NCI-H1048 (cell line): Measurements from ENCODE around the gene MCM3AP.

Experiments used
- DNase-seq: peaks from one replicate; lab custom pipeline; 2025; lab: John Stamatoyannopoulos, UW

Gene MCM3AP

DNA sequence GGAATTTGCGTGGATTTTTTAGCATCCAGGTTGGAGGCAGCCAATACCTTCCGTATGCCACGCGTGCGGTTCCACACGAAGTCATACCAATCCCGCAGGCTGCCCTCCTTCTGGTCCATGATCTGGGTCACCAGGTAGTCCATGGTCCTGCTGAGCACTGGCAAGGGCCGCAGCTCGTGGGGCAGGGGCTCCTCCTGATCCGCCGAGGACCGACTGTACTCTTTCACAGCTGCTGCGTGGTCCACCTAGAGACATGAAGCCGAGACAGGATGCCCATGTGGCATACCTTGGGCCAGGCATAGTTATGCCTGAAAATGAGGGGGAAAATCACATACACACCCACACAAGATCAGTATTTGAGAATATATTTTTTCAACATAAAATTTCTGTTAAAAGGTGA is 12.1 kb downstream of the MCM3AP start:
- DNase-seq, result no peak

- no peak for DNase-seq
These were observed 15.9 kb downstream of the MCM3AP start for GRCh38 chr21:46269466-46269865.

DNA sequence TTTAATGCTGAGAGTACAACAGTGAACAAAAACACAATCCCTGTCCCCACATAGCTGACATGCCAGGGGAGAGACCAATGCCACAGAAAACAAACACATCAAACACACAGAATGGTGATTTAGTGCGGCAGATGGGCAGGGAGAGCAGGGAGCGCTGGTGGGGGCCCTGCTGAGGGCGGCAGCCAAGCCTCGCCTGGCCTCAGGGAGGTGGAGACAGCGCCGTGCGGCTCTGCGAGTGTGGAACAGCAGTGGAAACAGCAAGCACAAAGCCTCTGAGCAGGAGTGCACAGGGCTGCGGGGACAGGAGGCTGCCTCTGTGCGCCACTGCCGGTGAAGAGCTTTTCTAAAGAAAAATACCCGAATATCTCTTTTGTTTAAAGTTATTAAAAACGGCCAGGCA is 17.0 kb downstream of the MCM3AP start:
- DNase-seq, result no peak

DNA sequence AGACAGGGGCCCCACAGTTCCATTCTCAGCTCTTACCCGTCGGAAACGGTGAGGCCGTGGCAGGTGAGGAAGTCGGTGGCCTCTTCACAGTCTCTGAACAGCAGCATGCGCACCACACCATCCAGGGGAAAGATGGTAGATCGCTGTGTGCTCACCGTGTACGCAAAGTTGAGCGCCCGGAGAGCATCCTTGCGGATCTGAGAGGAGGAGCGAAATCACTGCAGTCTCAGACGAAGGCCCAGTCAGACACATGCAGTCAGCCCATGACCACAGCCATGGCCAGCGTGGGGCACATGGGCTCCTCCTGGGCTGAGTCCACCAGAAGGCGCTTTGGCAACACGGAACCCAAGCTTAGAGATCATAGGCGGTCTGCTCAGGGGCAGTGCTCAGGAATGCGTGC is 18.5 kb downstream of the MCM3AP start:
- no peak for DNase-seq

GRCh38 chr21:46265736-46266525 is 19.5 kb downstream of the MCM3AP start:
- DNase-seq, result no peak

DNA sequence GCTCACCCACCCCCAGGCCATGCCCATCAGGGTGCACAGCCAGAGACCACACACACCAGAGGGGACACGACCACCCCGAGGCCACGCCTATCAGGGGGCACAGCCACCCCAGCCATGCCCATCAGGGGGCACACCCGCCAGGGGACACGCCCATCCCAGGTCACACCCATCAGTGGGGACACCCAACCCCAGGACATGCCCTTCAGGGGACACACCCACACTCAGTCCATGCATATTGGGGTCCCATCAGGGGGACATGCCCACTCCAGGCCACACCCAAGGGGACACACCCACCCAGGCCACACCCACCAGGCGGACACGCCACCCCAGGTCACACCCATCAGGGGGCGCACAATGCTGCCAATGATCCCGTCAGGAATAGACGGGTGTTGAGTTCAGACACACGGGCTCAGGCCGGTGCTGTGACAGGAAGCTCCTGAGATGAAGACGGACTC is 20.7 kb downstream of the MCM3AP start:
- DNase-seq, result no peak

DNA sequence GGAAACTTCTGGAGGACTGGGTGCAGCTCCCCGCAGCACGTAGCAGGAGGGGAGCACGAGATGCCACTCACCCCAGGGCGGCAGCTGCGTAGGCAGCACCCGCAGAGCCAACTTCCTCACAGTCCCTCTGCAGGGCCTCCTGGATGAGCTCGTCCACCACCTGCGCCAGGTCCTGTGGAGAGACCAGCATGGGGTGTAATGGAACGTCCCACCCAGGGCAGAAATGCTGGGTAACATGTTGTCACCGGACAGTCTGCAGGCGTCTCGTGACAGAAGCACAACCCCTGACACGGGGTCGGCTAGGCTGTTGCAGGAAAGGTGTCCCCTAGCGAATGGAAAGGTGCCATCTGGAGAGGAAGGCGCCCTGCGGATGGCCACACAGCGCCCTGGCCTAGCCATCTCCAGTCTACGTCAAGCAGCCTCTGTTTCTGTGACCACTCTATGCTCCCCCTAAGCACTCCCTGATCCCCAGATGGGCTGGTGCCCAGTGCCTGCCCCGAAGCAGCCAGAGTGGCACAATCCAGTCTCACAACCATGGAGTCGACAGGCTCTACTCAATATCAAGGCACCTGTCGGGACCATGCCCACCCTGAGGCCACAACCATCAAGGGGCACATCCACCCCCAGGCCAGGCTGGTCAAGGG is 21.2 kb downstream of the MCM3AP start:
- no peak for DNase-seq

DNA sequence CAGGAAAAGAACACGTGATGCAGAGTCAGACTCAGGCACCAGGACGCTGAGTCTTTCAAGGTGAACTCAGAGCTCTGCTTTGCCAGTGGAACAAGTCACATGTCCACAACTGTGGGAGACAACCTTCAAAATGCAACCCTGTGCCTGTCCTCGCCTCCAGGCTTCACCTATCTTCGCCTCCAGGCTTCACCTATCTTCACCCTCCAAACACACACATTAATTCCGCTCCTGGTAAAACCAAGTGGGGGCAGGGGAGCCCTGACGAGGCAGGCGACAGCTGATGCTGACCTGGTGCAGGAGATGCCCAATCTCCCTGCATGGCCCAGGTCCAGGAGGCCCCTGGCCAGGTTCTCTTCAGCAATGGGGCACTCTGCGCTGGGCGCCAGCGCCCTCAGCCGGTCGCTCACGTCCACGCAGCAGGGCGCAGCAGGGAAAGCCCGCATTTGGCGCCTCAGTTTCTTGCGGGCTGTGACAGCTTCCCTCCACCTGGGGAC is 28.9 kb downstream of the MCM3AP start:
- DNase-seq, result no peak

DNA sequence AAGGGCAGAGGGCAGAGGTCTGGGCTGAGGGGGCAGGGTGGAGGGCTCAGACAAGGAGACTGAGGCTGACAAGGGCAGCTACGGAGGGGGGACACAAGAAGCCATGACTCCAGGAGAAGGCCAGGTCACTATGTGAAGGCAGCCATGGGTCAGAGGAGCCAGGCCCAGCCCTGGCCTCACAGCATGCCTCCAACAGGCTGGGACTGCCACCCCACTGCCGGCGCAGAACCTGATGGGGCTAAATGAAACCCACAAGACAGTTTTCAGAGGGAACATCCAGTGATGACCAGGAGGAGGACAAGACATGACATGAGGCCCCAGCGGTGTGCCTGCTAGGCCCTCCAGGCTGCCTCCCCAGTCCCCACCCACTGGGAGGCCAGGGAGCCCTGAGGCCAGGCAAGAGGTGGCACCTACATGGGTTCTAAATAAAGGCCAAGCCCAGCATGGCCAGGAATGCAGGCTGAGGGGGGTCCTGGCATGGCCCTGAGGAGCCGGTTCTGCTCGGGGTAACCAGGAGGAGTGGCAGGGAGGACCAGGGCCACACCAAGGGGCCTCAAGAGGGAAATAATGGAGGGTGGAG is 29.6 kb downstream of the MCM3AP start:
- no peak for DNase-seq

GRCh38 chr21:46255166-46255565 is 30.2 kb downstream of the MCM3AP start:
- no peak for DNase-seq

- DNase-seq, result no peak
These were observed 31.0 kb downstream of the MCM3AP start for GRCh38 chr21:46254208-46254975.

DNA sequence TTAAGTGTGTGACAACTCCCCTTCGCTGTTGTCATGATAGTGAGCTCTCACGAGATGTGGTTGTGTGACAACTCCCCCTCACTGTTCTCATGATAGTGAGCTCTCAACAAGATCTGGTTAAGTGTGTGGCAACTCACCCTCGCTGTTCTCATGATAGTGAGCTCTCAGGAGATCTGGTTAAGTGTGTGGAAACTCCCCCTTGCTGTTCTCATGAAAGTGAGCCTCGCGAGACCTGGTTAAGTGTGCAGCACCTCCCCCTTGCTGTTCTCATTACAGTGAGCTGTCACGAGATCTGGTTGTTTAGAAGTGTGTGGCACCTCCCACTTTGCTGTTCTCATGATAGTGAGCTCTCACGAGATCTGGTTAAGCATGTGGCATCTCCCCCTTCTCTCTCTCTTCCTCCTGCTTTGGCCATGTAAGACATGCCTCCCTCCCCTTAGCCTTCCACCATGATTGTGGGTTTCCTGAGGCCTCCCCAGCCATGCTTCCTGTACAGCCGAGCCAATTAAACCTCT is 31.7 kb downstream of the MCM3AP start:
- DNase-seq, result no peak

- DNase-seq, result no peak
These were observed 32.6 kb downstream of the MCM3AP start for GRCh38 chr21:46252840-46253239.

- no peak for DNase-seq
These were observed 35.2 kb downstream of the MCM3AP start for GRCh38 chr21:46250146-46250725.

GRCh38 chr21:46248827-46249226 is 36.6 kb downstream of the MCM3AP start:
- no peak for DNase-seq

DNA sequence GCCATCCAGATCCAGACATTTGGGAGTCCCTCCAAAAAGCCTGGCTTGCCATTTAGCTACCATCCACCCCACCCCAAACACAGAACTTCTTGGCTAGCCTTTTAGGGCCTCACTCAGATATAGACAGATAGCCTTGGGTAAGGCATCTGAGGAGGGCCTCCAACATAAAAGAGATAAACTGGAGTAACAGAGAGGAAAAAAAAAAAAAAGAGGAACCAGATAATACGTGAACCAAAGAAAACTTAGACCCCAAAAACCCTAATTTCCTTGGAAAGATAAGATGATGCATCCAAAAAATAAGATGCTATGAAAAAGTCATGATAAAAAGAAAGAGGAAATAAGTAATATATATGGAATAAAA is 37.0 kb downstream of the MCM3AP start:
- DNase-seq, result no peak

DNA sequence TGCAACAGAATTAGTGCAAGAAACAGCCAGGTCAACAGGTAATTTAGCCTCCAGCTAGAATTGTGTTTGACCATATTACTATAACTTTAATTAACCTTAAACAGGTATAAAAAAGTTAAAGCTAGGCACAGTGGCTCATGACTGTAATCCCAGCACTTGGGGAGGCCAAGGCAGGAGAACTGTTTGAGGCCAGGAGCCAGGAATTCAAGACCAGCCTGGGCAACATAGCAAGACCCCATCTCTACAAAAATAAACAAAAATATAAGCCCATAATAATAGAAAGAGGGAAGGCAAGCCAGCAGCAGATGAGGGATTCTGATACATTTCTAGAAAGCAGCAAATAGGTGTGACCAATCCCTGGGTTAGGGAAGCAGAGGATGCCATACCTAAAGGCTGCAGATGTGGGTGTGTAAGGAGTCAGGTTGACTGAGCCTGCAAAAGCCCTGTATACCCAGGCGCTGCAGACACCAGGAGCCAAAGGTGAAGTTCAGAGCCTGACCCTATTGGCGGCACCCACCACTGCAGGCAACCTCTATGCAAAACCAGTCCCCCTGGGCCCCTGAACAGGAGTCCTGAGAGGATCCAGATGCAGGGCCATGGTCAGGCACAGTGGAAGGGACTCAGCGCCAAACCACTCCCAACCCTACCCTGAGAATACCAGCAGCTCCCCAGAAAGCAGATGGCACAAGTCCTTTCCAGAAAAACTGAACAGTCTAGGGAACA is 37.6 kb downstream of the MCM3AP start:
- no peak for DNase-seq

- DNase-seq, result no peak
These were observed 39.1 kb downstream of the MCM3AP start for GRCh38 chr21:46246345-46246744.

DNA sequence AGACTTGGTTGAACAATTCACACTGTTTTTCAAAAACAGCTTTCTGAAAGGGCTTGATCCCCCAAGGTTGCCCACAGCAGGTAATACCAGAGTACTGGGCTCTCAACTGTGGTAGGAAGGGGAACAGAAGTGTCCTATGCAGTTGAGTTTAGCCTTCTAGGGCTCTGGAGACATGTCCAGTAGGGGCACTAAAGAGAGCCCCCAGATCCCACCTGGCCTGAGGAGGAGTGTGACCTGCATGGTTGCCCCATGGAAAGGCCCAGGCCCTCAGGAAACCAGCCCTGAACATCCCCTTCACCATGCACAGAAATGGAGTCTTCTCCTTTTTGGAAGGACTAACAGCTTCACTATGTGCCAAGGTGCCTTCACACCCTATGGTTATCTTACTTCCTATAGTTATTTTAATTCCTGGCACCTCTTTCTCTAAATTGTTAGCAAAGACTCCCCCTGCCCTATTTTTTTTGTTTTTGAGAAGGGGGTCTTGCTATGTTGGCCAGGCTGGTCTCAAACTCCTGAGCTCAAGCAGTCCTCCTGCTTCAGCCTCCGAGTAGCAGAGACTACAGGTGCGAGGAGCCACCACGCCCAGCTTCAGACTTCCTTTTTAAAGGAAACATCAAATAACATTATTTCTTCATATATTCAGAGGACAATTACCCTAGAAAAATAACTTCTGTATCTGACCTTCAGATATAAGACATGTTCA is 40.0 kb downstream of the MCM3AP start:
- DNase-seq, result no peak

DNA sequence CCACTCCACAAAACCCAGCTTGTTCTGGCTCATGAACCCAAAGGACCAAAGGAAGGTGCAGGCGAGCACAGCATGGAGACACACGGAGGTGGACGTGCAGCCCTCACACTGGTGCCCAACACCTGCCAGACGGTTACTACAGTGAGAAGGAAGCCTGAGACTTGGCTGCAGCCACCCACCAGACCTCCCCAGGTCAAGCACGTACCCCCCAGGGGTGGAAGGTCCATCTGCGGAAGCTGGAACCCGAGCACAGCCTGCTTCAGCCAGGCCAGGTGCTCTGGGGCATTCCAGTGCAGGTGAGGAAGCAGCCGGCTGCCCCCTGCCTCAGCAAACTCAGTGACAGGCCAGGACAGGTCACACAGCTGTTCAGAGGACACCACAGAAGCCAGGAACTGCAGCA is 40.8 kb downstream of the MCM3AP start:
- DNase-seq, result no peak

- no peak for DNase-seq
These were observed 41.5 kb downstream of the MCM3AP start for GRCh38 chr21:46243960-46244361.
